AG09319 (cell line): ENCODE data around the gene SEMA3B.
"Not testable (repeated sequence)": the region's sequence is repeated elsewhere in the genome, so short reads cannot be mapped to it uniquely, and the experiment has no call there.

Source experiments
- DNase-seq: peaks from one replicate; pipeline ENCODE4 v3.0.0-alpha.2; 2010; ENCODE audit warnings: low read depth; ENCODE audit errors: extremely low read depth
- CTCF ChIP-seq: IDR thresholded peaks from 2 replicates; pipeline ENCODE4 v1.5.1; 2011; ENCODE audit warnings: low read depth, mild to moderate bottlenecking, inconsistent platforms, low read length, moderate library complexity

The SEMA3B gene

DNA sequence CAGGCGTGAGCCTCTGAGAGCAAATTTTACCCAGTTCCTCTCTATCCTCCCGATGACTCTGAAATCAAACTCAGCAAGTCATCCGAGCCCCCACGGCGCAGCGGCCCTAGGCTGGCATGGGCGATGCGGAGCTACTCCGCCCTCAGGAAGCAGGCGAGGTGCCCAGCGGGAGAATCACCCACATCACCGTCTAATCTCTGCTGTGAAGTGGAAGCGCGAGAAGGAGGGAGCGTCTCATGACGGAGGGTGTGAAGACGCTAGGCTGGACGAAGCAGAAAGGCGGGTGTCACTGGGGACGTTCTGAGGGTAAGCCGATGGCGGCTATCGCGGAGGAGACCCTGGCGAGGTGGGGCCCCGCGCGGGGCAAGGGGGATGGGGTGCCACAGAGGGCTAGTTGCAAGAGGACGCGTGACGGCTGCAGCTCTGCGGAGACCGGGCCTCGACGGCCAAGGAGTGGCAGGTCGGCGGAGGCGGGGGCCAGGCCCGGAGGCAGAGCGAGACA is 42.0 kb upstream of the SEMA3B start:
- TF ChIP-seq CTCF: no peak
- DNase-seq: no peak

DNA sequence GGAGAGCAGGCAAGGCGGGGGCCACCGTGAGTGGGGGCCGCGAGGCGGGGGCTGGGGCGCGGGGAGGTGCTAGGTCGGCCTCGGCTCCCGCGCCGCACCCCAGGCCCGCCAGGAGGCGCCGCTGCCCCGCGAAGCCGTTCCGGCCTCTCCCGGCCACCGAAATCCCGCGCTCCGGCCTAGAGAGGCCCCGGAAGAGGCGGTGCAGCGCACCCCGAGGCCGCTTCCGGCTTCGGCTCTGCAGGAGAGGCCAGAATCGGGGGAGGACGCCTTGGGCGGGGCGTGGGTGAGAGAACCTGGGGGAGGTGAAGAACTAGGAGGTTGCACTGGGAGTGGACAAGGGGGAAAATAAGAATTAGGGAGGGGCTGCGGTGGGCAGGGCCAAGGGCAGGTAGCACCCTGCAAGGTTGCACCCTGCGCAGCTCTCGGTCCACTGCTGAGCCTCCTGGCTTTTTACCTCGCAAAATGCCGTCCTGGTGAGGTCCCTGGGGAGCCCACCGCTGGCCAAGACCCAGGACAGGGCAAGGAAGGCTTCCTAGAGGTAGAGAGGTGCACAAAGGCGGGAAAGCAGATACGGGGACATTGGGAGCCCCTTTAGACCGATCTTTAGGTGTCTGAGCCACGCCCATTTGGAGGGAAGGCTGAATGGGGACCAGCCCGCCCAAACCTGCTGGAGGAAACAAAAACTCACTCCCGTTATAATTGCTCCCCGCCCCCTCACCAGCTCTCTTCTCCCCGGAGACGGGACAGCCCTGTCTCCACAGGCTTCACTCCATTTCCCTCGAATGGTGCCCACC is 41.4 kb upstream of the SEMA3B start:
- peak; percentile 38 for DNase-seq
- peak; percentile 44 for TF ChIP-seq CTCF

GRCh38 chr3:50228184-50228763 is 40.7 kb upstream of the SEMA3B start:
- not testable (repeated sequence) for DNase-seq

GRCh38 chr3:50229490-50229889 is 39.5 kb upstream of the SEMA3B start:
- TF ChIP-seq CTCF: no peak
- no peak for DNase-seq

GRCh38 chr3:50230104-50230793 is 38.7 kb upstream of the SEMA3B start:
- TF ChIP-seq CTCF: no peak
- DNase-seq: no peak

DNA sequence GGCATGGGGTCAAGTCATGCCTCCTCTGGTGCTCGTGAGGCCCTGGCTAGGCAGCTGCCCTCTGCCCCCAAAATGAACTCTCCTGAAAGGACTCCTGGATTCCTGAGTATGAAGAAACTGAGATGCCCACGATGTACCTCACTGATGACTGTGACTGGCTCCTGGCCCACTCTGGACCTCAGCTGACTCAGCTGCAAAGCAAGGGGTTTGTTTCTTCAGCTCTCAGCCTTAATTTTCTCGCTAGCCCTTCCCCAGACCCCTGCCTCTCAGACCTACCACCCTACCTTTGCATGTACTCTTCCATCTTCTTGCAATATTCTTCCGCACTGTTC is 38.2 kb upstream of the SEMA3B start:
- no peak for TF ChIP-seq CTCF
- DNase-seq: no peak

GRCh38 chr3:50231581-50231980 is 37.4 kb upstream of the SEMA3B start:
- TF ChIP-seq CTCF: no peak
- no peak for DNase-seq
